HepG2 (cell line): Measurements from ENCODE around the gene NDUFB10. TPM values are rescaled to one million over a fixed set of nuclear protein-coding genes. Genes with fewer than 3 reads are reported as not detected.

Experiments used
- ARNT2 ChIP-seq: sonication (generic); formaldehyde crosslinking; IDR thresholded peaks from 2 replicates; pipeline ENCODE4 v1.8.0; 2022; ENCODE audit warnings: mild to moderate bottlenecking, low read depth, missing genetic modification reagents, moderate library complexity
- HNF4A ChIP-seq: sonication (generic); formaldehyde crosslinking; IDR thresholded peaks from 2 replicates; pipeline ENCODE4 v1.4.0; 2020; ENCODE audit warnings: missing genetic modification reagents
- ISL2 ChIP-seq: sonication (generic); formaldehyde crosslinking; IDR thresholded peaks from 2 replicates; pipeline ENCODE4 v1.5.0; 2020; ENCODE audit warnings: missing genetic modification reagents
- KAT7 ChIP-seq: IDR thresholded peaks from 2 replicates; pipeline ENCODE4 v1.6.1; 2018; ENCODE audit warnings: borderline replicate concordance, missing compliant biosample characterization
- KDM1A ChIP-seq: IDR thresholded peaks from 2 replicates; pipeline ENCODE4 v1.6.1; 2016; ENCODE audit warnings: missing compliant biosample characterization
- RERE ChIP-seq: IDR thresholded peaks from 2 replicates; pipeline ENCODE4 v1.6.1; 2016; ENCODE audit warnings: low read depth, missing genetic modification reagents, missing compliant biosample characterization
- SMARCC2 ChIP-seq: fragments of 450-650 bp; IDR thresholded peaks from 2 replicates; pipeline ENCODE4 v1.6.1; 2017; ENCODE audit warnings: antibody characterized with exemption, mild to moderate bottlenecking
- SNAI1 ChIP-seq: sonication (generic); formaldehyde crosslinking; IDR thresholded peaks from 2 replicates; pipeline ENCODE4 v1.5.0; 2020; ENCODE audit warnings: mild to moderate bottlenecking, missing genetic modification reagents, borderline replicate concordance
- STAG1 ChIP-seq: sonication (generic); formaldehyde crosslinking; IDR thresholded peaks from 2 replicates; pipeline ENCODE4 v1.4.0; 2020; ENCODE audit warnings: missing genetic modification reagents
- SYNCRIP ChIP-seq: fragments of 200-400 bp; formaldehyde crosslinking; IDR thresholded peaks from 2 replicates; pipeline ENCODE4 v1.6.1; 2018; ENCODE audit warnings: mild to moderate bottlenecking, low read depth, low read length; ENCODE audit not compliant: insufficient read depth
- ZBTB21 ChIP-seq: sonication (generic); formaldehyde crosslinking; IDR thresholded peaks from 2 replicates; pipeline ENCODE4 v1.4.0; 2020; ENCODE audit warnings: missing genetic modification reagents
- ZNF639 ChIP-seq: conservative IDR thresholded peaks from 2 replicates; pipeline ENCODE4 v1.6.1; 2018; ENCODE audit warnings: missing genetic modification reagents
- ZNF747 ChIP-seq: sonication (generic); formaldehyde crosslinking; IDR thresholded peaks from 2 replicates; pipeline ENCODE4 v1.8.1; 2023; ENCODE audit warnings: missing genetic modification reagents, mild to moderate bottlenecking, borderline replicate concordance
- ZNF790 ChIP-seq: sonication (generic); formaldehyde crosslinking; IDR thresholded peaks from 2 replicates; pipeline ENCODE4 v1.8.0; 2022; ENCODE audit warnings: missing genetic modification reagents, mild to moderate bottlenecking, borderline replicate concordance
- ZSCAN22 ChIP-seq: sonication (generic); formaldehyde crosslinking; IDR thresholded peaks from 2 replicates; pipeline ENCODE4 v1.4.0; 2020; ENCODE audit warnings: mild to moderate bottlenecking, missing genetic modification reagents
- polyA plus RNA-seq, 8 experiments: library from polyadenylated mRNA; depleted of rRNA in 3 of 8; stranded (reverse) in 7 of 8; unstranded in 1 of 8; fragments of >200 nt; fragmentation: Illumina TruSeq in 4 of 8; extraction: Trizol in 4 of 8; gene quantifications; 2 replicates each; pipeline versions ENCODE4 v1.2.1 to v1.2.3, GENCODE V29; 2011 to 2016; ENCODE audit warnings: low read depth in 4 of 8, missing spikeins in 1 of 8, mixed read lengths in 1 of 8; ENCODE audit not compliant: insufficient read depth in 1 of 8
- total RNA-seq, 5 experiments: library from RNA; depleted of rRNA; stranded (reverse); fragments of >200 nt; fragmentation: Illumina TruSeq; extraction: Trizol; gene quantifications; 2 replicates each; pipeline ENCODE4 v1.2.3, GENCODE V29; 2016; ENCODE audit warnings: low read depth in 1 of 5
- TF ChIP-seq, protein P1 (sequence below): sonication (generic); formaldehyde crosslinking; IDR thresholded peaks from 2 replicates; pipeline ENCODE4 v1.4.0; 2020; ENCODE audit warnings: mild to moderate bottlenecking, missing genetic modification reagents
- TF ChIP-seq, protein P2 (sequence below): sonication (generic); formaldehyde crosslinking; IDR thresholded peaks from 2 replicates; pipeline ENCODE4 v1.8.0; 2023; ENCODE audit warnings: mild to moderate bottlenecking, missing genetic modification reagents

The NDUFB10 gene
- total and polyA plus RNA-seq, 2 of the 13 experiments (the other 11 are each of a cell fraction or from before 2014, with no cell fraction given), result 68.6 to 157 TPM

GRCh38 chr16:1959269-1960039 is at the start of gene NDUFB10 (continued):
- TF ChIP-seq SYNCRIP (no peak), ZNF639 (peak; percentile 89), ZSCAN22 (CRISPR knock-in tag) (no peak), STAG1 (CRISPR knock-in tag) (peak; percentile 57), KDM1A (CRISPR knock-in tag) (no peak), ZBTB21 (no peak), ZNF747 (peak; percentile 85; the same call in 1 of the 2 replicates), SNAI1 (CRISPR knock-in tag) (no peak), RERE (no peak), ZNF790 (CRISPR knock-in tag) (peak; percentile 93; the same call in 1 of the 2 replicates), HNF4A (peak; percentile 39; the same call in 1 of the 2 replicates), KAT7 (CRISPR knock-in tag) (peak; percentile 89; the same call in 1 of the 2 replicates), SMARCC2 (no peak), ISL2 (CRISPR knock-in tag) (peak; percentile 72; the same call in 1 of the 2 replicates), ARNT2 (CRISPR knock-in tag) (peak; percentile 73)
- TF ChIP-seq, protein P1, sequence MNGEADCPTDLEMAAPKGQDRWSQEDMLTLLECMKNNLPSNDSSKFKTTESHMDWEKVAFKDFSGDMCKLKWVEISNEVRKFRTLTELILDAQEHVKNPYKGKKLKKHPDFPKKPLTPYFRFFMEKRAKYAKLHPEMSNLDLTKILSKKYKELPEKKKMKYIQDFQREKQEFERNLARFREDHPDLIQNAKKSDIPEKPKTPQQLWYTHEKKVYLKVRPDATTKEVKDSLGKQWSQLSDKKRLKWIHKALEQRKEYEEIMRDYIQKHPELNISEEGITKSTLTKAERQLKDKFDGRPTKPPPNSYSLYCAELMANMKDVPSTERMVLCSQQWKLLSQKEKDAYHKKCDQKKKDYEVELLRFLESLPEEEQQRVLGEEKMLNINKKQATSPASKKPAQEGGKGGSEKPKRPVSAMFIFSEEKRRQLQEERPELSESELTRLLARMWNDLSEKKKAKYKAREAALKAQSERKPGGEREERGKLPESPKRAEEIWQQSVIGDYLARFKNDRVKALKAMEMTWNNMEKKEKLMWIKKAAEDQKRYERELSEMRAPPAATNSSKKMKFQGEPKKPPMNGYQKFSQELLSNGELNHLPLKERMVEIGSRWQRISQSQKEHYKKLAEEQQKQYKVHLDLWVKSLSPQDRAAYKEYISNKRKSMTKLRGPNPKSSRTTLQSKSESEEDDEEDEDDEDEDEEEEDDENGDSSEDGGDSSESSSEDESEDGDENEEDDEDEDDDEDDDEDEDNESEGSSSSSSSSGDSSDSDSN (CRISPR knock-in tag), result peak; percentile 92
- TF ChIP-seq, protein P2, sequence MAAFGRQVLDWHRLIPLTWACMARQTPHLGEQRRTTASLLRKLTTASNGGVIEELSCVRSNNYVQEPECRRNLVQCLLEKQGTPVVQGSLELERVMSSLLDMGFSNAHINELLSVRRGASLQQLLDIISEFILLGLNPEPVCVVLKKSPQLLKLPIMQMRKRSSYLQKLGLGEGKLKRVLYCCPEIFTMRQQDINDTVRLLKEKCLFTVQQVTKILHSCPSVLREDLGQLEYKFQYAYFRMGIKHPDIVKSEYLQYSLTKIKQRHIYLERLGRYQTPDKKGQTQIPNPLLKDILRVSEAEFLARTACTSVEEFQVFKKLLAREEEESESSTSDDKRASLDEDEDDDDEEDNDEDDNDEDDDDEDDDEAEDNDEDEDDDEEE (CRISPR knock-in tag), result peak; percentile 74; the same call in 1 of the 2 replicates
